Ascending aorta (tissue), 2 donors: ENCODE measurements around the gene KRTAP5-10. TPM values are rescaled to one million over a fixed set of nuclear protein-coding genes. Genes with fewer than 3 reads are reported as not detected.
"Not testable (repeated sequence)": the region's sequence is repeated elsewhere in the genome, so short reads cannot be mapped to it uniquely, and the experiment has no call there.

Experiments
- DNase-seq, 2 donors: peaks; one replicate each; pipeline ENCODE4 v3.0.0-alpha.2; 2019; ENCODE audit warnings: low spot score in 2 of 2
- H3K27ac ChIP-seq, 2 donors: fragments of 200-600 bp; sonication (generic); one replicate each; pipeline ENCODE4 v1.5.1; 2016 to 2017; ENCODE audit warnings: mild to moderate bottlenecking in 1 of 2
- H3K27me3 ChIP-seq: fragments of 200-600 bp; sonication (generic); one replicate; pipeline ENCODE4 v1.5.1; 2017
- H3K36me3 ChIP-seq, 2 donors: fragments of 200-600 bp; sonication (generic); one replicate each; pipeline ENCODE4 v1.5.1; 2016
- H3K4me1 ChIP-seq, 2 donors: fragments of 200-600 bp; sonication (generic); one replicate each; pipeline ENCODE4 v1.5.1; 2016 to 2017; ENCODE audit warnings: mild to moderate bottlenecking in 1 of 2
- H3K4me3 ChIP-seq, 2 donors: fragments of 200-600 bp; sonication (generic); one replicate each; pipeline ENCODE4 v1.5.1; 2016 to 2017; ENCODE audit warnings: mild to moderate bottlenecking in 1 of 2
- H3K9me3 ChIP-seq, 2 donors: fragments of 200-600 bp; sonication (generic); one replicate each; pipeline ENCODE4 v1.5.1; 2016
- intact Hi-C: fragments of 100-400 bp; cut with DNase I; formaldehyde crosslinking; loops from one replicate; pipeline ENCODE4 v1.15.1; 2023
- total RNA-seq: library from RNA; depleted of rRNA; stranded (reverse); fragments of >200 nt; gene quantifications from one replicate; pipeline ENCODE4 v1.1.0, GENCODE V29; 2016
- TF ChIP-seq, protein P1 (sequence below), 3 experiments: fragments of 200-600 bp in 2 of 3; fragments of 450-650 bp in 1 of 3; sonication (generic) in 2 of 3; IDR thresholded peaks; one replicate each; pipeline ENCODE4 v1.5.1; 2016 to 2019; ENCODE audit warnings: antibody characterized with exemption in 3 of 3, mild to moderate bottlenecking in 1 of 3, moderate library complexity in 1 of 3

The KRTAP5-10 gene
- total RNA-seq, 1 donor from 2014 or later, result not detected

DNA sequence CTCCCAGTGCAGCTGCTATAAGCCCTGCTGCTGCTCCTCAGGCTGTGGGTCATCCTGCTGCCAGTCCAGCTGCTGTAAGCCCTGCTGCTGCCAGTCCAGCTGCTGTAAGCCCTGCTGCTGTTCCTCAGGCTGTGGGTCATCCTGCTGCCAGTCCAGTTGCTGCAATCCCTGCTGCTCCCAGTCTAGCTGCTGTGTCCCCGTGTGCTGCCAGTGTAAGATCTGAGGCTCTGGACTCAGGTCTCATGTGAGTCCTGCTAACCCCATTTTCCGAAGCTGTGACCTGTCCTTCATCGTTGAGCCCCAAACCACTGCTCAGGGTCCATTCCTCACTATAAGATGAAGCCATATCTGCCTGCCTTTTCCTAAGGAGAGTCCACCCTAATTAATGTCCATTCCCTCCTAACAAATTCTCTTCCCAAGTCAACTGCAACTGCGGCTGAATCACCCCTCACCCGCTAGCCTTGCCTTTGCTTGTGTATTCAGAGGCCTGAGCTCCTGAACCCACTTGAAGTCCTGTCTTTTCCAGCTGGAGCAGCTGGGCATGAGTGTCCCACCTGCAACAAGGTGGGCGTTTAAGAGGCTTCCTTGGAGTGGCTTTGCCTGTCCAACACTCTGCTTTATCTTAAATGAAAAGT is 37.7 kb upstream of the KRTAP5-10 start:
- H3K36me3 ChIP-seq, result no peaks in the 10 kb centered on the region
- no peak overlapping the region for H3K27ac ChIP-seq
- no peaks in the 10 kb centered on the region for H3K4me1 ChIP-seq
- H3K9me3 ChIP-seq, result no peaks in the 10 kb centered on the region
- H3K4me3 ChIP-seq, result no peak overlapping the region
- no peak for DNase-seq
- no peaks in the 10 kb centered on the region for H3K27me3 ChIP-seq
- TF ChIP-seq, protein P1, sequence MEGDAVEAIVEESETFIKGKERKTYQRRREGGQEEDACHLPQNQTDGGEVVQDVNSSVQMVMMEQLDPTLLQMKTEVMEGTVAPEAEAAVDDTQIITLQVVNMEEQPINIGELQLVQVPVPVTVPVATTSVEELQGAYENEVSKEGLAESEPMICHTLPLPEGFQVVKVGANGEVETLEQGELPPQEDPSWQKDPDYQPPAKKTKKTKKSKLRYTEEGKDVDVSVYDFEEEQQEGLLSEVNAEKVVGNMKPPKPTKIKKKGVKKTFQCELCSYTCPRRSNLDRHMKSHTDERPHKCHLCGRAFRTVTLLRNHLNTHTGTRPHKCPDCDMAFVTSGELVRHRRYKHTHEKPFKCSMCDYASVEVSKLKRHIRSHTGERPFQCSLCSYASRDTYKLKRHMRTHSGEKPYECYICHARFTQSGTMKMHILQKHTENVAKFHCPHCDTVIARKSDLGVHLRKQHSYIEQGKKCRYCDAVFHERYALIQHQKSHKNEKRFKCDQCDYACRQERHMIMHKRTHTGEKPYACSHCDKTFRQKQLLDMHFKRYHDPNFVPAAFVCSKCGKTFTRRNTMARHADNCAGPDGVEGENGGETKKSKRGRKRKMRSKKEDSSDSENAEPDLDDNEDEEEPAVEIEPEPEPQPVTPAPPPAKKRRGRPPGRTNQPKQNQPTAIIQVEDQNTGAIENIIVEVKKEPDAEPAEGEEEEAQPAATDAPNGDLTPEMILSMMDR (IDR thresholded peaks at IDR 0.05), result no peak
- intact Hi-C loops, result no loop called here

GRCh38 chr11:71530602-71531001 is 34.8 kb upstream of the KRTAP5-10 start:
- intact Hi-C loops, result no loop called here
- H3K27me3 ChIP-seq, result no peaks in the 10 kb centered on the region
- H3K9me3 ChIP-seq, result no peaks in the 10 kb centered on the region
- H3K4me1 ChIP-seq, result no peaks in the 10 kb centered on the region
- no peaks in the 10 kb centered on the region for H3K36me3 ChIP-seq
- H3K27ac ChIP-seq, result no peak overlapping the region
- H3K4me3 ChIP-seq, result no peak overlapping the region
- no peak for DNase-seq
- TF ChIP-seq, protein P1 (IDR thresholded peaks at IDR 0.05), result no peak

- Histone ChIP-seq H3K4me1 (no peaks in the 10 kb centered on the region), H3K27me3 (no peaks in the 10 kb centered on the region), H3K9me3 (no peaks in the 10 kb centered on the region), H3K4me3 (no peak overlapping the region), H3K27ac (no peak overlapping the region), H3K36me3 (no peaks in the 10 kb centered on the region)
- intact Hi-C loops, result no loop called here
- DNase-seq, result no peak
- TF ChIP-seq, protein P1 (IDR thresholded peaks at IDR 0.05), result no peak
These were observed 33.2 kb upstream of the KRTAP5-10 start for GRCh38 chr11:71532036-71532610.

DNA sequence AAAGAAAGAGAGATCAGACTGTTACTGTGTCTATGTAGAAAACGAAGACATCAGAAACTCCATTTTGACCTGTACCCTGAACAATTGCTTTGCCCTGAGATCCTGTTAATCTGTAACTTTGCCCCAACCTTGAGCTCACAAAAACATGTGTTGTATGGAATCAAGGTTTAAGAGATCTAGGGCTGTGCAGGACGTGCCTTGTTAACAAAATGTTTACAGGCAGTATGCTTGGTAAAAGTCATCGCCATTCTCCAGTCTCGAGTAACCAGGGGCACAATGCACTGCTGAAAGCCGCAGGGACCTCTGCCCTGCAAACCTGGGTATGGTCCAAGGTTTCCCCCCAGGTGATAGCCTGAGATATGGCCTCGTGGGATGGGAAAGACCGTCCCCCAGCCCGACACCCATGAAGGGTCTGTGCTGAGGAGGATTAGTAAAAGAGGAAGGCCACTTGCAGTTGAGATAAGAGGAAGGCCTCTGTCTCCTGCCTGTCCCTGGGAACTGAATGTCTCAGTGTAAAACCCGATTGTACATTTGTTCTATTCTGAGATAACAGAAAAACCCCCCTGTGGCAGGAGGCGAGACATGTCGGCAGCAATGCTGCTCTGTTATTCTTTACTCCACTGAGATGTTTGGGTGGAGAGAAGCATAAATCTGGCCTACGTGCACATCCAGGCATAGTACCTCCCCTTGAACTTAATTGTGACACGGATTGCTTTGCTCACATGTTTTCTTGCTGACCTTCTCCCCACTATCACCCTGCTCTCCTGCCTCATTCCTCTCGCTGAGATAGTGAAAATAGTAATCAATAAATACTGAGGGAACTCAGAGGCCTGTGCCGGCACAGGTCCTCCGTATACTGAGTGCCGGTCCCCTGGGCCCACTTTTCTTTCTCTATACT is 30.4 kb upstream of the KRTAP5-10 start:
- DNase-seq, H3K4me3 ChIP-seq, H3K27me3 ChIP-seq, intact Hi-C loops, H3K4me1 ChIP-seq, H3K9me3 ChIP-seq, H3K36me3 ChIP-seq, H3K27ac ChIP-seq: not testable (repeated sequence)

DNA sequence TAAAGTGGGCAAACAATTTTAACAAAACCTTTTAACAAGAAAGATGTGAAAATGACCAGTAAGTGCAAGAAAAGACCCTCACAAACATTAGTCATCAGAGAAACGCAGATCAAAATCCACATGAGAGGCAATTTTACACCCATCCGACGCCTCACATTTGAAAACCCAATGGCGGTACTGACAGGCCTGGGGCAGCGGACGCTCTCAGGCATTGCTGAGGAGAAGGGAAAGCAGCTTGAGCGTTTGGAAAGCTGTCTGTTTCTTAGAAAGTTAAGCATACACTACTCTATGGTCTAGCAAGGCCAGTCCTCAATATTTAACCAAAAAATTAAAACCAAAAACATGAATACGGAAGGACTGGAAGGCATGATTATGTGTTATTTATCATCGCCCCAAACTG is 29.5 kb upstream of the KRTAP5-10 start:
- Histone ChIP-seq H3K36me3 (no peaks in the 10 kb centered on the region), H3K4me3 (no peak overlapping the region), H3K4me1 (no peaks in the 10 kb centered on the region), H3K9me3 (no peaks in the 10 kb centered on the region), H3K27me3 (no peaks in the 10 kb centered on the region), H3K27ac (no peak overlapping the region)
- DNase-seq, result no peak
- TF ChIP-seq, protein P1 (IDR thresholded peaks at IDR 0.05), result no peak
- intact Hi-C loops, result no loop called here

- Histone ChIP-seq H3K4me3 (no peak overlapping the region), H3K27me3 (no peaks in the 10 kb centered on the region), H3K36me3 (no peaks in the 10 kb centered on the region), H3K4me1 (no peaks in the 10 kb centered on the region), H3K9me3 (no peaks in the 10 kb centered on the region), H3K27ac (no peak overlapping the region)
- no peak for DNase-seq
- TF ChIP-seq, protein P1 (IDR thresholded peaks at IDR 0.05), result no peak
- intact Hi-C loops, result no loop called here
These were observed 27.8 kb upstream of the KRTAP5-10 start for GRCh38 chr11:71537537-71537936.

DNA sequence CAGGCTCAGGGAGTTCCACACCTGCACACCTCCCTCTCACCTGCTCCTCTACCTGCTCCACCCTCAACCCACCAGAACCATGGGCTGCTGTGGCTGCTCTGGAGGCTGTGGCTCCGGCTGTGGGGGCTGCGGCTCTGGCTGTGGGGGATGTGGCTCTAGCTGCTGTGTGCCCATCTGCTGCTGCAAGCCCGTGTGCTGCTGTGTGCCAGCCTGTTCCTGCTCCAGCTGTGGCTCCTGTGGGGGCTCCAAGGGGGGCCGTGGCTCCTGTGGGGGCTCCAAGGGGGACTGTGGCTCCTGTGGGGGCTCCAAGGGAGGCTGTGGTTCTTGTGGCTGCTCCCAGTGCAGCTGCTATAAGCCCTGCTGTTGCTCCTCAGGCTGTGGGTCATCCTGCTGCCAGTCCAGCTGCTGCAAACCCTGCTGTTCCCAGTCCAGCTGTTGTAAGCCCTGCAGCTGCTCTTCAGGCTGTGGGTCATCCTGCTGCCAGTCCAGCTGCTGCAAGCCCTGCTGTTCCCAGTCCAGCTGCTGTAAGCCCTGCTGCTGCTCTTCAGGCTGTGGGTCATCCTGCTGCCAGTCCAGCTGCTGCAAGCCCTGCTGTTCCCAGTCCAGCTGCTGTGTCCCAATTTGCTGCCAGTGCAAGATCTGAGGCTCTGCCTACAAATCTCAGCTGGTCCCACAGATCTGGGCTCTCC is 27.2 kb upstream of the KRTAP5-10 start, which contains the start of gene KRTAP5-8:
Gene KRTAP5-8 (plus strand): TSS at position 49 of the 689 bp plus-strand sequence. CDS start 31 bp downstream, at position 80.
- H3K9me3 ChIP-seq, H3K4me3 ChIP-seq, H3K4me1 ChIP-seq, DNase-seq, intact Hi-C loops, H3K36me3 ChIP-seq, H3K27me3 ChIP-seq, H3K27ac ChIP-seq: not testable (repeated sequence)
